AG08396 (cell line): Measurements from ENCODE around the gene KLHL3.

Experiments
- DNase-seq: peaks from one replicate; pipeline ENCODE4 v3.0.0; 2012; ENCODE audit warnings: low spot score, mixed read lengths

Gene KLHL3

GRCh38 chr5:137580030-137580429 is 155.9 kb downstream of the KLHL3 start:
- no peak for DNase-seq

GRCh38 chr5:137575847-137576246 is 160.0 kb downstream of the KLHL3 start:
- DNase-seq = no peak

GRCh38 chr5:137575211-137575610 is 160.7 kb downstream of the KLHL3 start:
- no peak for DNase-seq

GRCh38 chr5:137573376-137573775 is 162.5 kb downstream of the KLHL3 start:
- DNase-seq = no peak

- DNase-seq = no peak
Measured at GRCh38 chr5:137572042-137572695, 163.7 kb downstream of the KLHL3 start.

GRCh38 chr5:137570070-137570469 is 165.8 kb downstream of the KLHL3 start:
- DNase-seq = no peak
